NCI-H2196 treated with DMSO at 0.1 percent for 48 hours (cell line): ENCODE measurements around the gene AMPH.

Experiments
- DNase-seq: peaks from one replicate; lab custom pipeline; 2025; ENCODE audit not compliant: unreplicated experiment; lab: John Stamatoyannopoulos, UW

Gene AMPH

DNA sequence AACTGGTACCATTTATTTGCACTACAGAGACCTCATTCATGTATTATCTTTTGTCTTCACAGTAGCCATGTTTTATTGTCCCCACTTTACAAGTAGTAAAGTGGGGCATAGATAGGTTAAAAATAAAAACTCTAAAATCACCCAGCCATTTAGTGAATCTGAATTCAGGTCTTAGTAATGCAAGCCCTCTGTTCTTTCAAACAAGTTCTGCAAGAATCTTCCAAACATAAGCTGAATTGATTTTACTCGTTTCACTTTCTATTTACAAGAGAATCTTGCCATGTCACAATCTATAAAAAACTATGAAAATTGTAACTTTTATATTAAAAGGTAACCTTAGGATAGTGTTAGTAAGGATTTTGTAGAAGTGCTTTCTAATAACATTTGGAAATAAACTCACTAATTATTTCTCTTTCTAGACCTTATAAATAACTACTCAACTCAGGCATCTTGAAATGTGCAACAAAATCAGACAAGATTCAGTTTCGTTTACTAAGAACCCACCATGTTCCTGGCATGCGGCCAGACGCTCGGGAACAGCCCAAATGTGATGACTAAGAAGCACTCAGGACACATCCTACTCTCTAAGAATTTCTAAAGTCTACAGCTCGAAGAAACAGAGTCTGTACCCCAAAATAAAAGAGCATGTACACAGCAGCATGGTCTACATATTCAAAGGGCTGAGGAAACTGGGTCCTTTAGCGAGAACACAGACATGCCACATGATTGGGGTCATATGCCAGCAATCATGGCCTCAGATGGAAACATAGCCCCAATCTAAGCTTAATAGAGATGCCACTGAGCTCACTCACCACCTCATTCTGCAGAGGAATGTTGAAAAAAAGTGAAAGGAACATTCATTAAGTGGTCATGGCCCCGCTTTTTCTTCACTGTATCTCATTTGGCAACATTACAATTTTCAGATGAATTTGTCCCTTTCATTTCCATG lies 167.6 kb downstream of the AMPH start:
- no peak for DNase-seq

DNA sequence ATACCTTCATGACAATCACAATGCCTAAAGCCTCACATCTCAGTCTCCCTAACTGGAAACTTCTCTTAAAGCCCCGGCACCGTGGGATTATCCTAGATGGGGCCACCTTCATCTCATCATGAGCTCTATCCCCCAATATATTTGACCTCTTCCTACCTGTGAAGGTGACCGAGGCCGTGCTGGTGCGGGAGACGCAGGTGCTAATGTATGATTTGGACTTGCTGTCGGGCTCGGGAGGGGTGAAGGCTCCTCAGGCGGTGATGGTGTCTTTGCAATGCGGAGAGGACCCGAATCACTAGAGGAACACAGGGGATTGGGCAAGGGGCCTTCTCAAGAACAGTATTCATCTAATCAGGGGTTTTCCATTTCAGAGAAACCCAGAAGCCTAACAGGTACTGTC lies 168.4 kb downstream of the AMPH start:
- no peak for DNase-seq

DNA sequence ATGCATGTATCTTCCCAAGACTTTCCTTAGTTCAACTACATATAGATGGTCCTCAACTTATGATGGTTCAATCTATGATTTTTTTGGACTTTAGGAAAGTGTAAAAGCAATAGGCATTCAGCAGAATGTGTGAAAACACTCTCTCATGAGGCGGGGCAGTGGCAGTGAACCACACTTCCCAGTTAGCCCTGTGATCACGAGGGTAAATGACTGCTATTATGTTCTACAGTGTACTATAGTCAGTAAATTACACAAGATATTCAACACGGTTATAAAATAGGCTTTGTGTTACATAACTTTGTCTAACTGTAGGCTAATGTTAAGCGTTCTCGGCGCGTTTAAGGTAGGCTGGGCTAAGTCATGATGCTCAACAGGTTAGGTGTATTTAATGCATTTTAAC lies 169.3 kb downstream of the AMPH start:
- DNase-seq, result no peak

DNA sequence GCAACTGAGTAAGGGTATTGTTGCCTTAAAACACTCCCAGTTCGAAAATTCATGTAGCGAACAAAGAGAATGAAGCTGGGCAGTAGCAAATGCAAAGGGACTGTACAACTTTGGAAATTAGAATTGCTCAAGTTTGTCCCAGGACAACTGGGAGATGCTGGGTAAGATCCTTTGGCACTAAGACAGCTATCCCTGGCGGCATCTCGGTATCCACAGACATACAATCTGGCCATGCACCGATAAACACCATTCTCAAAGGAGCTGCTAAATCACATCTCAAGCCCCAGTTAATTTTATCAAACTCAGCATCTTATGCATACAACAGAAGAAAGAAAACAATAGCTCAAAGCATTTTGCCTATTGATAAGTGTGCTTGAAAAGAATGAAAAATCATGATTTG lies 177.3 kb downstream of the AMPH start:
- no peak for DNase-seq

DNA sequence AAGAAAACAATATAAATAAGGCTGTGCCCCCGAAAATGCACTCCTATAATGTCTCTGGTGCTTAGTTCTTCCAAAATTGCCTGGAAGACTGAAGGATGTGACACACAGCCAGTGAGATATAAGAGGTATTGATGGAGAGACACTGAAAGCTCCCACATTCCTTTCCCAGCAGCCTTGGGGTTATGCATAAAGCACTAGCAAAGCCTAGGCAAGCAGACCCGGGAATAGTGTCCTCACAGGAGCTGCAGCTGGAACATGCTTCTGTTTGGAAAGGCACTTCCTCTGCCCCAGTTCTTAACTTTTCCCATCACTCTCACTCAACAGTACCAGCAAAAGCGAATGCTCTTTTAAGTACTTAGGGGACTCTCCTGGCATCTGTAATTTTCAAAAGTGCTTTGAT lies 178.0 kb downstream of the AMPH start:
- DNase-seq, result no peak

DNA sequence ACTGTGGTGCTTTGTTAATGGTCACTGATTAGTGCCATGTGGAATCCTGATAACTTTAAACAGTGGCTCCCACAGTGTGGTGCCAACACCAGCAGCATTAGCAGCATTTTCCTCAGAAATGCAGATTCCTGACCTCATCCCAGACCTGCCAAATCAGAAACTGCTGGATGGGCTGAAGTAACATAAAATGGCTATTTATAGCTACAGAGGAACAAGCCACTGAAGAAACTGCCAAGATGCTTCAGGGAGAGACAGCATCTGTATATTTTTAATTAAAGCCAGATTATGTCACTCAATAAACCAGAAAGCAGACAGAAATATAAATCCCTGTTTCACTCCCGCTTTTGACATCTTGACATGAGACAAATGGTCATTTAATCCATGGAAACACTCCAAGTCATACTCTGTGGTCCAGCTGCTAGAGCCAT lies 178.5 kb downstream of the AMPH start:
- DNase-seq, result no peak

DNA sequence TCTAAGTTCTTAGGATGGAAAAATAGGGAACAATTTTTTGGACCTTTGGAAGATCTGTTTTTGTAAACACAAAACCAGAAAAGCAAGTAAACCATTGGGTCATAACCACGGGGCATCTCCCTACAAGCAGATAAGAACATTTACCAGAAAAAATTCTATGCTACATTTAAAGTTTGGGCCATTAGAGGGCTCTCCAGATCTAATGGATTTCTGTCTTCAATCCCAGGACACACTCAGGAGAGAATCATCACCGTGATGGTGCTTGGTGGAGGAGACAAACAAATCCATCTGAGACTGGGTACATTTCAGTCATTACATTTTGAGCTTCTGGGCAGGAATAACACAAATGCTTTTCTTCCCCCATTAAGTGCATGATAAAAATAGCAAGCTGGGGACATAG lies 179.3 kb downstream of the AMPH start:
- no peak for DNase-seq

DNA sequence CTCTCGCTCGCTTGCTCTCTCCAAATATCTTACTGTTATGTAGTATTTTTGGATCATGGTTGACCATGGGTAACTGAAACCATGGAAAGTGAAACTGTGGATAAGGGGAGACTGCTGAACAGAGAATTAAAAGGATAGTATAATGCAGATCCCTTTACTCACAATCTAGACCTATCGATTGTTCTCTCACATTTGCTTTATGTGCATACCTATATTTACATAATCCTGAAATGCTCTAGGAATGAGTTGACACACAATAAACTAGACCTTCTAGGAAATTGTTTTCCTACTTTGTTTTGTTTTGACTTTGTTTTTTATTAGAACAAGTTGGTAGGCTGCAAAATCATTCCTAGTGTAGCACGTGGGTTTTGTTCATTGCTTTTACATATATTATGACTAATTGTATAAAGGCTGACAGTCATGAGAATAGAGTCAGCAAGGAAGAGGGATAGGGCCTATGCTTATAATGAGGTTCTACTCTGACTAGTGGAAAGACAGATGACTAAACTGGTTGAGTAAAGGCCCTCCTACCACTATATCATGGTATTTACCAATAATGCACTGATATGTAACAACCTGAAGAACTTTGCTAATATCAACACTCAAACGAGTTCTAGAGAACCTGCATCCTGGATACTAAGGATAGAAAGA lies 182.5 kb downstream of the AMPH start:
- DNase-seq, result no peak

DNA sequence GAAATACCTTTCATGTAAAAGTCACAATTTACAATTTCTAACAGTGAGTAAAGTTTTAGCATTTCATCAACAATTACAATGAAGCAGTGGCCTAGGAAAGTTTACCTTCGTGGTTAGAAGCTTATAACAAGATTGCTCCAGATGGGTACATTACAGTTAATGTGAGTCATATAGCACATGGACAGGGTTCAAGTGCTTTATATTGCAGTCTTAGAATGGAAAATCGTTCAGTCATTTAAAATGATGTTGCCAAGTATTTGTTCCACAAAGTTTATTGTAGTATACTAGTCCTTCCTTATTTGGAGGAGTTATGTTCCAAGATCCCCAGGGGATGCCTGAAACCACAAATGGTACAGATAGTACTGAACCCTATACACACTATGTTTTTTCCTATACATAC lies 183.1 kb downstream of the AMPH start:
- DNase-seq, result no peak

DNA sequence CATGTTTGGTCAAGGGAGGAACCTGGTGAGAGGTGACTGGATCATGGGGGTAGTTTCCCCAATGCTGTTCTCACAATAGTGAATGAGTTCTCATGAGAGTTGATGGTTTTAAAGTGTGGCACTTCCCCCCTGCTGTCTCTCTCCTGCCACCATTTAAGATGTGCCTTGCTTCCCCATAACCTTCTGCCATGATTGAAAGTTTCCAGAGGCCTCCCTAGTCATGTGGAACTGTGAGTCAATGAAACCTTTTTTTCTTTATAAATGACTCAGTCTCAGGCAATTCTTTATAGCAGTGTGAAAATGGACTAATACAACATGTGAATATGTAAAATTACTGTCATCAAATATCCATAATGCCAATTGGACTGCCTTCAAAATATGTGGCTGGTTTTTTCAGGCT lies 192.2 kb downstream of the AMPH start:
- no peak for DNase-seq

DNA sequence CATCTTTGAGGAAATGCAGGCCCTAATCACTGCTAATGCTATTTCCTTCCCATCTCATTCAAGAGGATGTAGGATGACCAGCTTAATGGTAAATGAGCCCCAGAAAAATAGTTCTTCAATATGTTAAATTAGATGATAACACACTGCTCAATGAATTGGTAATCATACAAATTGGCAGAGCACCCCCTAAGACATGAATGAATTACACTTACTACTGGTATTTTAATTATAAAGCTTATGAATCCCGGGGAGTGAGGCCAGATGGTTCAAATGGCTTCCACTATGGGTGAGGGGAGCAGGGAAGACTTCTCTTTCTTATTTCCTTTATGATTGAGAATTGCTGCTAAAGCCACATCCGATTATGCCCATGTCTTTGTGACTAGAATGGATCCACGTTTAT lies 198.5 kb downstream of the AMPH start:
- DNase-seq, result no peak

DNA sequence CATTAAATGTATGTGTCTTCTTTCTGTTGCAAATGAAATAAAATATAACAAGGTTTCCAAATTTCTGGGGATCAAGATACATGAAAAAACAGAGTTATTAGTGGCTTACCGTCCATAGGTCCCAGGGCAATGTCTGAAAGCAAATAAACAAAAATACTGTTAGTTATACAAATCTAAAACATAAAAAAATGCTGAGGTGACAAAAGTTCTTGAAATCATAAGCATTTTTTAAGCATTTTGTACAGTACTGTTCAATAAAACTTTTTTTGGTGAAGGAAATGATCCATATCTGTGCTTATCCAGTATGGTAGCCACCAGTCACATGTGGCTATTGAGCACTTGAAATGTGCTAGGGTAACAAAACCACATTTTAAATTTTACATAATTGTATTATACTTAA lies 199.1 kb downstream of the AMPH start:
- no peak for DNase-seq

DNA sequence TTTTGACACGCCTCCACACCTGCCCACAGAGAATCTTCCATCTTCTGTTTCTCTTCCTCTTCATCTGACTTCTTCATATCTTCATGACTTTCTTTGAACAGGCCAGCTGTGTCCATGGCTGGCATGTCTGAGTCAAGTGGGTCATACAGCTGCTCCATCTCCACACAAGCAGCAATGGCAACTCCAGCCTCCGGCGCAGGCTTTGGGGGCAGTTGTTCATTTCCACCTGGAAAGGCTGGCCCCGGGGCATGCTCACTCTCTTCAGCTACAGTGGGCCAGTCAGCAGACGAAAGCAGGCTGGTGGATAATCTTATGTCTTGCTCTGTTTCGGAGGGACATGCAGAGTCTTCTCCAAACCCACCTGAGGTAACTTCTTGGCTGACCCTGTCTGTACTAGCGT lies 202.1 kb downstream of the AMPH start:
- DNase-seq, result no peak

DNA sequence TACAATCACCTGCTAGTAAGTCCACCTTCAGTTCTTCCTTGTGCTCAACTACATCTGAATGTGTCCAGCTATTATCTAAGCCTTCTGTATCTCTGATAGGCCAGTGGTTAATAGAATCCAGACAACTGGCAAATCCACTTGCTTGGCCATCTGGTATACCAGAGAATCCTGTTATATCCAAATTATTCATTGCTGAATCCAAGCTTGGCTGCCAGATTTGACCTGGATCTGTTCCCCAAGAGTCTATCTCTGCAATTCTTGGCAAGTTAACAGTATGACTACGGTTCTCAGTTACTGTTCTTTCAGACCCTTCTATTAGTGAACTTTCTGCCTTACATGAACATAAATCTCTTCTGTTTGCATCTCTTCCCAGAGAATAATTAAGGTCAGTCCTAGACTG lies 203.1 kb downstream of the AMPH start:
- DNase-seq, result no peak

DNA sequence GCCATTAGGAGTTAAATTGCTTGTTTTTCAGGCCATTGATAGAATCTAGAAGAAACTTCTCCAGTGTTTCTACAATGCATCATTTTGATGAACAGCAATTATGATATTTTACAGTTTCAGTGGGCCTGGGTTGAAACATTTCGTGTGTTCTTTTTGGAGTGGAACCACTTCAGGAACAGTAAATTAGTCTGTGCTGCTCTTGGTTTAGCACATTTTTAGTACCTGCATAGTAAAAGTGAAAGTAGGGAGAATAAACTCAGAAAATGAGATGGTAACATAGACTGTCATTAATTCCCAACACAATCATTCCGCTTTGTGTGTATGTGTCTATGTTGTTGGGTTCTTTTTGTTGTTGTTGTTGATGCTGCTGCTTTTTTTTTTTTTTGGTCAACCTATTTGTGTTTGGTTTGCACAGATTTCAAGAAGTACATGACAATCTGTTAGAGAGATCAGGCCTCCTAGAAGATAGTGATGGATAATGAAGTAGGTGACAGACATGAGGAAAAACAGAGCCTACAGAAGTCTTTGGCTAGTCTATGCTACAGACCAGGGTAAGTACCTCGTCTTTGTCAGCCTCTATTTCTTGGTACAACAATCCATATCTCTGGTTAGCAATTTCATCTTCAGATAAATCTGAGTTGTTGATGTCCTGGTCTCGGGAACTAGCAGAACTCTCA lies 203.8 kb downstream of the AMPH start:
- DNase-seq, result no peak

DNA sequence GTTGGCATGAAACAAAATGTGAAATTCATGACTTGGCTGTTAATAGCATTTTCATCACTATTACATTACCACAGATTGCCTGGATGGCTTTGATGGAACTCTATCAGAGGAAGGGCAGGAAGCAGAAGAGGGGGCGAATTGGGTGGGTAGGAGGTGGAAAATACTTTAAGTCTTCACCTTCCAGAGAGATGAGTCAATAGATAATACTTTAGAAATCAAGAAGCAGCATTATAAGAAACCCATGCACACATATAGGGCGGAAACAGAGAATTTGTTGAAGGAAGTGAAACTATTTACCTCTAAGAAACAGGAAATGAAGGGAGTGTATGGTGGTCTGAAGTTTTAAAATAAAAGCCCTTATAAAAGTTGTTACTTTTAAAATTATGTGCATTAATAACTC lies 205.7 kb downstream of the AMPH start:
- no peak for DNase-seq

DNA sequence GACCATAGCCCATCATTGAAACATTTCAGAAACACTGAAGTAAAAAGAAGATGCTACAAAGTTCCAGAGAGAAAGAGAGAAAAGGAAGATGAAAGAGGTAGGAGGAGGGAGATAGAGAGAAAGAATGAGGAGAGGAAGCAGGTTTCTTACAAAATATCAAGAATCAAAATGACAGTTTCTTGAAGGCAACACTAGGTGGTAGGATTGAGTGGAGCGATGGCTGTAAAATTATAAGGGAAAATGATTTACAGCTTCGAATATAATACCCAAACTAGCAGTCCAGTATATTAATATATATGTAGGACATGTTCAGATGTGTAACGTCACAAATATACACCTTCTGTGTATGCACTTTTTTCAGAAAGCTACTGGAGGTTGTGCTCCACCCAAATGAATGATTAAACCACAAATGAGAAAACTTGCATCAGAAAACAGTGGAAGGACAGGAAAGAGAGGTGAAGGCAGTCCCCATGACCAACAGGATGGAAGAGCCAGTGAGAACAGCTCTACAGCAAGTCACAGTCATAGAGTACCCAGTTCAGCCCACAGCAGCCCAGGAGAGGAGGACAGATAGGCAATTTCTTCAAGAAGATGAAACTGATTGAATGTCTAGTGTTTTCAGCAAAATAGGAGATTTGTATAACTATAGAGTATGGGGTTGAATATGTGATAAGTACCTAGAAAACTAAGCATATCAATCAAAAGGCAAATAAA lies 206.3 kb downstream of the AMPH start:
- DNase-seq, result no peak

DNA sequence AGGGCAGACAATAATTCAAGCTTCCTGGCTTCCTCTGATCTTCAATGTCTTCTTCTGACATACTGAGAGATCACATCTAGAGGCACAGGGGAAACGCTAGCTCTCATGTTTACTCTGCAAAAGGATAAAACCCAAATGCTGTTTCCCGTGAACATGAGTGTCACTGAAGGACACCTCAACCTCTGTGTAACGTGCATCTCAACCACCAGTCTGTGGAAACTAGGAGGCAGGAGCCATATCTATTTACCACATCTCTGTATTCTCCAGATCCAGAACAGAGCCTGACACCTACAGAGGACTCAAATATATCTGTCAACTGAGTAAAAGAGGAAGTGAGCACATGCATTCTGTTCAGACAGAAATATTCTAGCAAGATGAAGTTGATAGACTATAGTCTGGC lies 217.4 kb downstream of the AMPH start:
- DNase-seq, result no peak

DNA sequence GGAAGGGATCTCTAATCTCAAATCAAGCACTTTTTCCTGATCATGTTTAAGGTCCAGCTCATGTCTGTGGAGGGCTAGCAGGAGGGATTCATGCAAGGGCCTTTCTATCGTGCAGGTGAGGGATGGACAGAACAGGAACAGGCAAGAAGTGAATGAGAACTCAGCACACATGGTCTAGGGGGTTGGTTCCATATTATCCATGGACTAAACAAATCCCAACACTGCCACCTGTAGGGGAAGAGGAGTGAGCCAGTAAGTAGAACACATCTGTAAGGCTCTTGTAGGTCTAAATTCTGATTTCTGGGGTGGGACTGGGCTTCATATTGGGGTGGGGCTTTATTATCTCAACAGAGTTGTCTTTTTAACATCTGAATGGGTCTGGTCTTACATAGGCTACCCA lies 219.8 kb downstream of the AMPH start:
- no peak for DNase-seq

DNA sequence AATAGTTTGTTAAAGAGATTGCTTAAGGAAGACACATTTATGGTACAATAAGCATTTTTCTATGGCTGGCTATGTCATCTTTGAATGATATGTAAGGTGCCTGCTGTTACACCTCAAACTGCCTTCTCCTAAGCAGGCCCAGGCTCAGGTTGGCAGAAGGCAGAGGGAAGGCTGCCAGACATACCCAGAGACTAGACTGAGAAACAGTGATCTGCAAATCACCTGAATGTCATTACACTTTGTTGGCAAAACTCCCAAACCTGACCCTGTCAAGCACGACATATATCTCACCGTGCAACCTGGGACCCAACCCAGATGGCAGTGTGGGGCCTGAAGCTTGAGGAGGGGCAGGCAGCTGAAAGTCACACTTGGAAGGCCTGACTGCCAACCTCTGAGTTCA lies 221.1 kb downstream of the AMPH start:
- no peak for DNase-seq

DNA sequence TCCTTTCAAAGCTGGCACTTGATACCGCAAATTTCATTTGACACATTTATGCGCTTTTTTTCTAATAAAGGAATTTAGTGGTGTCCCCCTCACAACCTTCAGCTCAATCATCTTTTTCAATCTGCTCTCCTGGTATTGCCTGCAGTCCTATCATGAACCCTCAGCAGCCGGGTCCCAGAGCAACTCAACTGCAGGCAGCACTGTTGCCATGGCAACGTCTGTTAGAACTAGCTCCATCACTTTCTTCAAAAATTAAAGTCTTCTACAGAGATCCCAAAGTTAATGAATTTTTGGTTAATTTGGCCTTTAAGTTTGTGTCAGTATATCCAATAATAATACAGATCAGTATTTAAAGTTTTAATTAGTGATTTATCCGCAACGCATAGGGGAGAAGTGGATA lies 221.6 kb downstream of the AMPH start:
- no peak for DNase-seq
